ENCODE results near the gene ACTR6.

DNA sequence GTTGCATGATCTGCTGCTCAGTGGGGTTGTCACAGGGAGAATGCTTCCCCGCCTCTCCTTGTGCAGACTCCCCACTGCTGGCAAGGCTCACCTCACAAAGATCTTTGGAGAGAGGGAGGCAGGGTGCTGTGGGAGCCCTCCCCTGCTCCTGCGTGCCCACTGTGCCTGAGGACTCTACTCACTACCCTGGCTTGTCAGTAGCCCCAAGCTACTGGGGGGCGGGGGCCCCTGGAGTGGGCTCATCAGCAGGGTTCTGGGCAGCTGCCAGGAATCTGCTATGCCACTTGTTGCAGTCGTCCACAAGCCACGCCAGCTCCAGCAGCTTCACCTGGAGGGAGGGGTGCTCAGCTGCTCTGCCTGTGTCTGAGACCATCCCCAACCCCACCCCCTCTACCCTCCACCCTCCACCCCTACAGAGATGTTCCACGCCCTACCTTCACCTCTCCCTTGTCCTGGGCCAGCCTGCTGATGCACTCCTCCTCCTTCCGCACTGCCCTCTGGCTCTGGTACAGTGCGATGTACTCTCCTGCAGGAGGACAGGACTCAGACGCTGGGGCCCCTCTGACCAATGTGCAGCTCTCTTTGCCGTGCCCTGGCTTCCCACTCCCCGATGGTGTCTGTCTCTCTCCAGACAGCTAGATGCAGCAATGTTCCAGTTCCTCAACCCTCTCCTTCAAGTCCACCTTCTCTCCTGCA is 43.7 kb upstream of the ACTR6 start:
- TF ChIP-seq, protein P1, sequence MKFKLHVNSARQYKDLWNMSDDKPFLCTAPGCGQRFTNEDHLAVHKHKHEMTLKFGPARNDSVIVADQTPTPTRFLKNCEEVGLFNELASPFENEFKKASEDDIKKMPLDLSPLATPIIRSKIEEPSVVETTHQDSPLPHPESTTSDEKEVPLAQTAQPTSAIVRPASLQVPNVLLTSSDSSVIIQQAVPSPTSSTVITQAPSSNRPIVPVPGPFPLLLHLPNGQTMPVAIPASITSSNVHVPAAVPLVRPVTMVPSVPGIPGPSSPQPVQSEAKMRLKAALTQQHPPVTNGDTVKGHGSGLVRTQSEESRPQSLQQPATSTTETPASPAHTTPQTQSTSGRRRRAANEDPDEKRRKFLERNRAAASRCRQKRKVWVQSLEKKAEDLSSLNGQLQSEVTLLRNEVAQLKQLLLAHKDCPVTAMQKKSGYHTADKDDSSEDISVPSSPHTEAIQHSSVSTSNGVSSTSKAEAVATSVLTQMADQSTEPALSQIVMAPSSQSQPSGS (IDR thresholded peaks at IDR 0.05; ENCODE audit: low read length) = no peak
- TF ChIP-seq IKZF1 (conservative IDR thresholded peaks at IDR 0.05) = no peak
- TF ChIP-seq CTCF (IDR thresholded peaks at IDR 0.05 in 2 of 3, conservative IDR thresholded peaks at IDR 0.05 in 1 of 3; ENCODE audit: control insufficient read depth in 2 of 3, extremely low read depth in 1 of 3, insufficient read depth in 1 of 3, low read depth in 3 of 3, low read length in 3 of 3) = no peak
- no peak for TF ChIP-seq BHLHE40 (IDR thresholded peaks at IDR 0.05; ENCODE audit: borderline replicate concordance in 1 of 2, low read depth in 2 of 2, low read length in 1 of 2)
- TF ChIP-seq YY1 (IDR thresholded peaks at IDR 0.05; ENCODE audit: low read depth, low read length) = no peak
- no peak for TF ChIP-seq SMC3 (IDR thresholded peaks at IDR 0.05; ENCODE audit: borderline replicate concordance, low read length)
- TF ChIP-seq ELK1 (IDR thresholded peaks at IDR 0.05; ENCODE audit: low read depth, low read length) = no peak
- TF ChIP-seq JUNB (IDR thresholded peaks at IDR 0.05) = no peak
- TF ChIP-seq EZH2 (IDR thresholded peaks at IDR 0.05; ENCODE audit: borderline replicate concordance, control insufficient read depth, low read depth, low read length) = no peak
- TF ChIP-seq ASH2L (IDR thresholded peaks at IDR 0.05; ENCODE audit: borderline replicate concordance, low read depth) = no peak

Measured in GM12878 (cell line).